Progenitor cell of endocrine pancreas (in vitro differentiated cells): ENCODE data around the gene BNIP3. TPM values are rescaled to one million over a fixed set of nuclear protein-coding genes. Genes with fewer than 3 reads are reported as not detected.
A peak's percentile ranks its signal among the peaks of the same experiment; 100 is the strongest.

Experiments used
- DNase-seq: peaks from one replicate; pipeline ENCODE4 v3.0.0; 2021; ENCODE audit warnings: low spot score; ENCODE audit not compliant: unreplicated experiment
- H3K27ac Mint-ChIP-seq: 2 replicates; pipeline ENCODE4 v1.8.0; 2021; ENCODE audit warnings: mild to moderate bottlenecking, moderate library complexity, mixed read lengths
- H3K27me3 Mint-ChIP-seq: 2 replicates; pipeline ENCODE4 v1.8.0; 2021; ENCODE audit warnings: mixed read lengths
- H3K36me3 Mint-ChIP-seq: 2 replicates; pipeline ENCODE4 v1.8.0; 2022; ENCODE audit warnings: mixed read lengths; ENCODE audit not compliant: insufficient read depth
- H3K4me1 Mint-ChIP-seq: 2 replicates; pipeline ENCODE4 v1.8.0; 2021; ENCODE audit warnings: low read depth, mixed read lengths
- H3K4me3 Mint-ChIP-seq: 2 replicates; pipeline ENCODE4 v1.8.0; 2021; ENCODE audit warnings: low read depth, mild to moderate bottlenecking, moderate library complexity, mixed read lengths
- H3K9me3 Mint-ChIP-seq: 2 replicates; pipeline ENCODE4 v1.8.0; 2021; ENCODE audit warnings: low read depth, mixed read lengths
- CTCF ChIP-seq: fragments of 200-600 bp; sonication (generic); IDR thresholded peaks from one replicate; pipeline ENCODE4 v1.5.0; 2021; ENCODE audit warnings: antibody characterized with exemption, mild to moderate bottlenecking; ENCODE audit not compliant: unreplicated experiment
- total RNA-seq: library from RNA; stranded (reverse); gene quantifications from 2 replicates; pipeline ENCODE4 v1.2.1, GENCODE V29; 2021

BNIP3 gene
- total RNA-seq, 1 donor from 2014 or later: 32.4 TPM

GRCh38 chr10:131978851-131979250 is 2.9 kb downstream of the BNIP3 start:
- no peak for TF ChIP-seq CTCF
- H3K4me1 Mint-ChIP-seq: peaks cover 28% of the 10 kb centered on the region
- H3K27me3 Mint-ChIP-seq: peaks cover 10% of the 10 kb centered on the region
- DNase-seq: no peak
- H3K9me3 Mint-ChIP-seq: no peaks in the 10 kb centered on the region
- no peak overlapping the region for H3K27ac Mint-ChIP-seq
- no peaks in the 10 kb centered on the region for H3K36me3 Mint-ChIP-seq
- H3K4me3 Mint-ChIP-seq: peak overlapping the region; percentile 52

- no peaks in the 10 kb centered on the region for H3K9me3 Mint-ChIP-seq
- H3K4me1 Mint-ChIP-seq: peaks cover 28% of the 10 kb centered on the region
- H3K36me3 Mint-ChIP-seq: no peaks in the 10 kb centered on the region
- no peak overlapping the region for H3K27ac Mint-ChIP-seq
- H3K27me3 Mint-ChIP-seq: peaks cover 7% of the 10 kb centered on the region
- DNase-seq: no peak
- TF ChIP-seq CTCF: no peak
- no peak overlapping the region for H3K4me3 Mint-ChIP-seq
Measured at GRCh38 chr10:131978366-131978765, 3.4 kb downstream of the BNIP3 start.

GRCh38 chr10:131977323-131978096 is 4.2 kb downstream of the BNIP3 start:
- Mint-ChIP-seq H3K27me3 (no peaks in the 10 kb centered on the region), H3K9me3 (no peaks in the 10 kb centered on the region), H3K27ac (peak overlapping the region; percentile 2), H3K36me3 (peaks cover 2% of the 10 kb centered on the region), H3K4me1 (peaks cover 28% of the 10 kb centered on the region), H3K4me3 (peak overlapping the region; percentile 15)
- DNase-seq: no peak
- TF ChIP-seq CTCF: no peak

GRCh38 chr10:131975796-131976195 is 5.9 kb downstream of the BNIP3 start:
- no peak for TF ChIP-seq CTCF
- Mint-ChIP-seq H3K4me1 (peaks cover 25% of the 10 kb centered on the region), H3K4me3 (no peak overlapping the region), H3K36me3 (peaks cover 6% of the 10 kb centered on the region), H3K27me3 (no peaks in the 10 kb centered on the region), H3K9me3 (no peaks in the 10 kb centered on the region), H3K27ac (no peak overlapping the region)
- no peak for DNase-seq

- H3K27me3 Mint-ChIP-seq: no peaks in the 10 kb centered on the region
- peaks cover 24% of the 10 kb centered on the region for H3K4me1 Mint-ChIP-seq
- H3K36me3 Mint-ChIP-seq: peaks cover 10% of the 10 kb centered on the region
- no peak overlapping the region for H3K27ac Mint-ChIP-seq
- DNase-seq: no peak
- H3K4me3 Mint-ChIP-seq: no peak overlapping the region
- no peaks in the 10 kb centered on the region for H3K9me3 Mint-ChIP-seq
- TF ChIP-seq CTCF: no peak
Measured at GRCh38 chr10:131975003-131975402, 6.7 kb downstream of the BNIP3 start.
